EH (cell line): ENCODE measurements around the gene CEP192.
"Not testable (repeated sequence)": the region's sequence is repeated elsewhere in the genome, so short reads cannot be mapped to it uniquely, and the experiment has no call there.

ENCODE experiments used
- DNase-seq: peaks from one replicate; pipeline ENCODE4 v3.0.0-alpha.2; 2015; ENCODE audit warnings: low read depth

Gene CEP192

DNA sequence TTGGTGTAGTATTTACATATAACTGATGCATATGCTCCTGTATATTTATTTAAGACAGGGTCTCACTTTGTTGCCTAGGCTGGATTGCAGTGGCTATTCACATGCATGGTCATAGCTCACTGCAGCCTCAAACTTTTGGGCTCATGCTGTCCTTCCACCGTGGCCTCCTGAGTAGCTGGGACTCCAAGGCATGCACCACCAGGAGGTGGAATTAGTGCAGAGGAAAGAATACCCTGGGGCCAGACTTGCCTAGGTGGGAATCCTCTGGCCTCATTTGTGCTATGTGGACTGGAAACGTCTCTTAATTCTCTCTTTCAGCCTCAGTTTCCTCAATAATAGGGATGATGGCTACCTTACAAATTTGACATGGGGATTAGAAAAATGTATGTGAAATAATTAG, 2.3 kb downstream of the CEP192 start:
- no peak for DNase-seq

DNA sequence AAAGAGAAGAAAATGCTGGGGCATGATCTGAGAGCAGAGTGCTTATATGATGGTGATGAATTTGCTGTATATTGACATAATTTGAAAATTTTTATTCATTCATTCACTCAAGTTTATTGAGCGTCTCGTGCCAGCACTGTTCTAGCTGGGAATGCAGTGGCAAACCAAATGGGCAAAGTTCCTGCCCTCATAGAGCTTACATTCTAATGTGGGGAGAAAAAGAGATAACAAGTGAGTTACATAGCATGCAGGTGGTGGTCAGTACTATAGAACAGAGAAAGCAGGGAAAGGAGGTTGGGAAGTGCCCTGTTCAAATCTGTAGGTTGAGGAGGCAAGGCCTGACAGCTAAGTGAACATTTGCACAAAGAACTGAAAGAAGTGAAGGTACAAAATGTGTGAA, 4.3 kb downstream of the CEP192 start:
- no peak for DNase-seq

DNA sequence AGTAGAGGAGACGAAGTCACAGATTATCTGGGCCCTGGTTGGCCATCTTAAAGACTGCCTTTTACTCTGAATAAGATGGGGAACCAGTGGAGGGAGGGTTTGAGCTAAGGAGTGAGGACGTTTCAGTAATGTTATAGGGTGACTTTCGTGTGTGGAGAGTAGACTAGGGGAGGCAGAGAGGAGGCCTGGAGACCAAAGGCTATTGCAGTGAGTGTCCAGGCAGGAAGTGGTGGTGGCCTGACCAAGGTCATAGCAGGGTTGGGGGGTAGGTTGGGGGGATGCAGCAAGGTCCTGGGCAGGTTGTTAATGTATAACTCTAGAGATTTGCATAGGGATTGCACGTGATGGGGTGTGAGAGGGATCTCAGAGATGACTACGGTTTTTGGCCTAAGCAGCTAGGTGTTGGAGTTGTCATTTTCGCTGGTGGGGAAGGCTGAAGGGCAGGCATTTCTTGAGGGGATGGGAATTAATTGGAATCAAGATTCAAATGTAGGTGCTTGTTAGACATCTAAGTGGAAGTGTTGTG, 4.9 kb downstream of the CEP192 start:
- DNase-seq = no peak

GRCh38 chr18:12996661-12997292, 5.6 kb downstream of the CEP192 start:
- DNase-seq = no peak

DNA sequence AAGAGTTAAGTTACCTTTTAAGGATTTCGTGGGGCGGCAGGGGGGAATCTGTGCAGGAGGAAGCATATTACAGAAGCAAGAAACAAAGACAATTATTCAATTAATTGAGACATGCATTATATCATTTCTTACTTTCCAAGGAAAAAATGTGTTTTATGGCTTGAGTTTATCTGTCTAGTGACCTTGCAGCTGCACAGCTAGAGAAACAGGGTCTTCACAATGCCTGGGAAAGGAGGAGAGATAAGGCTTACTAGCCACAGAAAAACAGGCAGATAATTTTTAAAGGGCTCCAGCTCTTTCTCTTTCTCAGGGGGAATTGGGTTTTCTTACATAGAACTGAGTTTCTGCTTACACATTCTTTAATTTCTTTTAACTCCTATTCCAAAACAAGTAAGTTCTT, 6.2 kb downstream of the CEP192 start:
- DNase-seq = not testable (repeated sequence)

- no peak for DNase-seq
Observed at GRCh38 chr18:12998332-12999060, 7.3 kb downstream of the CEP192 start.

DNA sequence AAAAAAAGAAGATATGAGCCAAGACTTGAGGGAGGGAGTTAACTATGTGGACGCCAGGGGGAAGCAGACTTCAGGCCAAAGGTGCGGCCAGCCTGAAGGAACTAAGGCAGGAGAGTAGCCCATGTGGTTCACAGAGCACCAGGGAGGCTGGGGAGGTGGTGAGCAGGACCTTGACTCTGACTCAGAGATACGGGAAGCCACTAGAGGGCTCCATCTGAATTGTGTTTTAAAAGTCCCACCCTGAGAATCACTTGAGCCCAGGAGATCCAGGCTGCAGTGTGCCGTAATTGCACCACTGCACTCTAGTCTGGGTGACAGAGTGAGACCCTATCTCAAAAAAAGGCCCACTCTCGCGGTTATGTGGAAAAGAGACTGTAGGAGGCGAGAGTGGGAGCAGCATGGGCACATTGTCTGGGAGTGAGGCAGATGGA, 12.3 kb downstream of the CEP192 start:
- peak; percentile 91 for DNase-seq

- no peak for DNase-seq
Observed at GRCh38 chr18:13004396-13004795, 13.2 kb downstream of the CEP192 start.

- no peak for DNase-seq
Observed at GRCh38 chr18:13005289-13005688, 14.1 kb downstream of the CEP192 start.

- peak; percentile 23 for DNase-seq
Observed at GRCh38 chr18:13006531-13007247, 15.5 kb downstream of the CEP192 start.

DNA sequence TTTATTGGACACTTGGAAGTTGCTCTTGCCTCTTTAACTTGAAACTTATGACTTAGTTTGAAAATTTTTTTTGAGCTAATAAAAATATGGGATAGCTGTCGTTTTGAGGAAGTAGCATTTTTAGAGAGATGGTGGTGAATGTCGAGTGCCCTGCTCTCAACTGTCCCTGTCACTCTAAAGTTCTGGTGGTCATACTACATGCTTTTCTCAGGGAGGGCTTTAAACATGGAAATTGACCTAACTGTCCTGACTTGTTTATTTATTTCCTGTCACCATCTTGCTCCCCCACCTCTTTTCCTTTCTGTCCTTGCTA, 16.0 kb downstream of the CEP192 start:
- no peak for DNase-seq

GRCh38 chr18:13011719-13012118, 20.6 kb downstream of the CEP192 start:
- no peak for DNase-seq

DNA sequence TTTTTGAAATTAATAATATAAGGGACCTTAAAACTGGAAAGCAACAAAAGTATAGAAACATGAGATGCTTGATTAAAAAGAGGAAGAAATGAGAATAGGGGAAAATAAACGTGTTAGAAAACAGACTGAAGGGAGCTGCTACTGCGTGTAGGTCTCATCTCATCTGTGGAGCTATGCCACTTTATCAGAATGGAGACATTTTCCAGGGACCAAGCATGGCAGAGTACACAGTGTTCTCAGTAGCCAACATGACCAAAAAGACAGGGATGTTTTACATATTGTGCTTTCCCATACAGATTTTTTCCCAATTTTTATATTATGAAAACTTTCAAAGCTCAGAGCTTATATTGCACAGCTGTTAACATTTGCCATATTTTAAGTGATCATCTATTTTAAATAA, 23.1 kb downstream of the CEP192 start:
- DNase-seq = no peak

- DNase-seq = no peak
Observed at GRCh38 chr18:13014818-13015217, 23.7 kb downstream of the CEP192 start.

GRCh38 chr18:13017247-13017875, 26.2 kb downstream of the CEP192 start:
- no peak for DNase-seq

DNA sequence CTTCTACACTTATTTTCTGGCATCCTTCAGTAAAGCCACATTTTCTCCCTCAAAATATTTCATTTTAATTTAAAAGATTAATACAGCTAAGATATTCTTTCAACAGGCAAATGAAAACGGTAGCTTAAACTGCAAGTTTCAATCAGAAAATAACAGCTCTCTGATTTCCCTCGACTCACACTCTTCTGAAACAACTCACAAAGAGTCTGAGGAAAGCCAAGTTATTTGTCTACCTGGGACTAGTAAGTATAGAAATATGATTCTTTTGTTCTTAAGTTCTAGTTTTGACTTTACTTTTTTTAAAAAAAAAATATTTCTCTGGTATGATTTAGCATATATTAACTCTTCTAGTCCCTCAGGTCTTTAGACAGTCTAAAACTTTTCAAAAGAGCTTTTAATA, 27.2 kb downstream of the CEP192 start:
- no peak for DNase-seq

GRCh38 chr18:13019301-13019700, 28.1 kb downstream of the CEP192 start:
- DNase-seq = no peak

DNA sequence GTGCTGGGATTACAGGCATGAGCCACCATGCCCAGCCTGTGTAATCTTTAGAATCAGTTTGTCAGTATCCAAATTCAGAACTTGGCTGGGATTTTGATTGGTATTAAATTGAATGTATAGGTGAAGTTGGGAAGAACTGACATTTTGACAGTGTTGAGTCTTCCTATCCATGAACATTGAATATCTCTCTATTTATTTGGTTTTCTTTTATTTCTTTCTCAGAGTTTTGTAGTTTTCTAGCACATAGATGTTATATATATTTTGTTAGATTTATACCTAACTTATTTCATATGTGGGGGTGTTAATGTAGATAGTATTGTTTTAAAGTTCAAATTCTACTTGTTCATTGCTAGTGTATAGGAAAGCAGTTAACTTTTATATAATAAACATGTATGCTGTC, 31.5 kb downstream of the CEP192 start:
- DNase-seq = no peak

GRCh38 chr18:13025233-13025632, 34.1 kb downstream of the CEP192 start:
- DNase-seq = no peak

DNA sequence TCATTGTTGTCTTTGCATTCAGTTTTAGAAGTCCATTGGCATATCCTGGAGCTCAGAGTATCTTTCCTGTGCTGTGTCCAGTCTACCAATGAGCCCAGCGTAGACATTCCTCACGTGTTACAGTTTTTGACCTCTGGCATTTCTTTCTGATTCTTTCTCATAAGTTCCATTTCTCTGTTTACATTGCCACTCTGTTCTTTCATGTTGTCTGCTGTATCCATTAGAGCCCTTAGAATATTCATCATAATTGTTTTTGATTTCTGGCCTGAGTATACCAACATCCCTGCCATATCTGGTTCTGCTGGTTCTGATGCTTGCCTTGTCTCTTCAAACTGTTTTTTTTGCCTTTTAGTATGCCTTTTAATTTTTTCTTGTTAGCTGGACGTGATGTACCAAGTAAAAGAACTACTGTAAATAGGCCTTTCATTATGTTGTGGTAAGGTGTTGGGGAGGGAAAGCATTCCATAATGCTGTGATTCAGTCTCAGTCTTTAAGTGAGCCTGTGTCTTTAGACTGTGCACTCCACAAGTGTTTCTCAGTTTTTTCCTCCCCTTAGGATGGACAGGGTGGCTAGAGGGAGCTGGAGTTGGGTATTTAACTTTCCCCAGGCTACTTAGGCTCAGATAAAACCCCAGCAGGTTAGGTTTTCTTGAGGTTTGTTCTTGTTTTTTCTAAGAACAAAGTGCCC, 35.6 kb downstream of the CEP192 start:
- peak; percentile 57 for DNase-seq

GRCh38 chr18:13028869-13029268, 37.7 kb downstream of the CEP192 start:
- no peak for DNase-seq

GRCh38 chr18:13032173-13032572, 41.0 kb downstream of the CEP192 start:
- no peak for DNase-seq
